Endometrial microvascular endothelial cells (primary cell): ENCODE measurements around the gene POLR2J3. TPM values are rescaled to one million over a fixed set of nuclear protein-coding genes. Genes with fewer than 3 reads are reported as not detected.
"Not testable (repeated sequence)": the region's sequence is repeated elsewhere in the genome, so short reads cannot be mapped to it uniquely, and the experiment has no call there.

Source experiments
- in situ Hi-C: cut with HindIII; loops from 2 replicates; pipeline ENCODE4 v1.10.0; 2017; ENCODE audit warnings: low sequenced_read_pairs, low pct_unique_long_range_greater_than_20kb; ENCODE audit errors: inconsistent ontology term
- total RNA-seq: library from RNA; depleted of rRNA; stranded (reverse); fragments of >200 nt; gene quantifications from one replicate; pipeline ENCODE4 v1.2.3, GENCODE V29; 2015; ENCODE audit errors: inconsistent ontology term

The POLR2J3 gene
- total RNA-seq, 1 donor from 2014 or later = 14.7 TPM

DNA sequence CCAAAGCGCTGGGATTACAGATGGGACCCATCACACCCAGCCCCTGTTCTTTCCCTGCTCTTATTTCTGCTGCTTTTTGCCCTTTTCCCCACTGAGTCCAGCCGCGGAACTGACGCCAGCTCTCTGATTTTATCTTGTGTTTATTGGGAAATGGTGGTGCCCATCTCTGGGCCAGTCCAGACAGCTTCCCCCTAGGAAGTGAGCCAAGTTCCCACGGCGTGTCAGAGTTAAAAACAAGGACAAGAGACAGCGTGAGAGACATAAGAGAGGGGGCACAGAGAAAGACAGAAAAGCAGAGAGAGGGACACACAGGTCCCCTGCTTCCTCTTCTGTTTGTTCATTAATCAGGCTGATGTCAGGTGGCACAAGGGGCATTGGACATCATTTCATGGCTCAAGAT lies 40.8 kb downstream of the POLR2J3 start:
- in situ Hi-C loops = not testable (repeated sequence)

GRCh38 chr7:102527822-102528793 lies 44.3 kb downstream of the POLR2J3 start:
- in situ Hi-C loops = not testable (repeated sequence)

GRCh38 chr7:102527182-102527581 lies 45.2 kb downstream of the POLR2J3 start:
- in situ Hi-C loops = not testable (repeated sequence)

DNA sequence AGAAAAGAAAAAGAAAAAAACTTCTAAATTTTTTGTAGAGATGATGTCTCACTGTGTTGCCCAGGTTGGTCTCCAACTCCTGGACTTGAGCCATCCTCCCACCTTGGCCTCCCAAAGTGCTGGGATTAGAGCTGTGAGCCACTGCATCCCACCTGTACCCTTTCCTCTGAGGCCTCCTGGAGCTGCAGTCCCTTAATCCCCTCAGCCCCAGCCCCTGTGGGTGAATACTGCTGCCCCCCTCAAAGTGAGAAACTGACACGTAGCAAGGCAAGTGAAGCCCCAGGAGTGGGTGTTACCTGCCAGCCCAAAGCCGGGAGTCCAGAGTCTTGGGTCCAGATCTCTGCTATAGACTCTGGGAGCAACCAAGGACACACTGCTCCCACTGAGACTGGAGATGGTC lies 47.6 kb downstream of the POLR2J3 start:
- in situ Hi-C loops = not testable (repeated sequence)

GRCh38 chr7:102520797-102521196 lies 51.6 kb downstream of the POLR2J3 start:
- in situ Hi-C loops = not testable (repeated sequence)

DNA sequence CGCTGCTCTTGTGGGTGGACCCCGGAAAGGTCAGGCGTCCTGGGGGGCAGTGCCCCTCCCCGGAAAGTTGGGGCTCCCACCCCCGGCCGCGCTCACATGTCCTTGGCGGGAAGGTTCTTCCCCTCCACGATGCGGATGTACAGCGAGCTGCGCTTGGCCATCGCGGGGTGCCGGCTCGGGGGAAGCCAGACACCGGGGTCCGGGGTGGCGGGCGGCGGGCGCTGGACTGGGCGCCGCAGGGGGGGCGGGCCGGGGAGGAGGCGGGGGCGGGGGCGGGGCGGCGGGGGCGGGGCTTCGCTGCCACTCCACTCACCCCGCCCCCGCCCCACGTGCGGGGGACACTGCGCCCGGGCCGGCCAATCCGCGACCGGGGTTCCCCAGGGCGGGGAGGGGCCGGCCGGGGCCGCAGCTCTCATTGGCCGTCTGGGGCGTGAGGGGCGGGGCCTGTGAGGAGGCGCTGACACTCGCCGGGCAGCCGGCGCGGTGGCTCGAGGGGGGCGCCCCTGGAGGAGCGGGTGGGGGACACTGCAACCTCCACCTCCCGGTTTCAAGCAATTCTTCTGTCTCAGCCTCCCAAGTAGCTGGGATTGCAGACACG lies 54.7 kb downstream of the POLR2J3 start, which contains the start of gene RASA4B:
TSS of gene RASA4B (minus strand) at position 228 of the 598 bp plus-strand sequence. CDS start at position 161, 67 bp downstream.
- in situ Hi-C loops = not testable (repeated sequence)

Other genes with a start within 250 kb of the POLR2J3 start
- gene SPDYE6, start 216.1 kb downstream of the POLR2J3 start, total RNA-seq = not detected
- gene PRKRIP1, start 176.2 kb downstream of the POLR2J3 start, total RNA-seq = 5.6 TPM
- gene ORAI2, start 139.0 kb downstream of the POLR2J3 start, total RNA-seq = 65.0 TPM
- gene ALKBH4, start 107.7 kb downstream of the POLR2J3 start, total RNA-seq = 12.8 TPM
- gene LRWD1, start 107.6 kb downstream of the POLR2J3 start, total RNA-seq = 11.9 TPM
- gene POLR2J, start 93.7 kb downstream of the POLR2J3 start, total RNA-seq = 7.4 TPM
- gene RASA4B, start 54.8 kb downstream of the POLR2J3 start, total RNA-seq = 2.7 TPM
- gene UPK3BL2, start 28.9 kb downstream of the POLR2J3 start, total RNA-seq = not detected
- gene SPDYE2, start 21.4 kb downstream of the POLR2J3 start, total RNA-seq = not detected
- gene RASA4, start 44.2 kb upstream of the POLR2J3 start, total RNA-seq = 6.9 TPM
- 38.5 TPM for gene UPK3BL1, start 70.2 kb upstream of the POLR2J3 start, total RNA-seq
- not detected for gene SPDYE2B, start 77.7 kb upstream of the POLR2J3 start, total RNA-seq
- gene POLR2J2, start 99.1 kb upstream of the POLR2J3 start, total RNA-seq = 2.0 TPM
- gene FAM185A, start 176.4 kb upstream of the POLR2J3 start, total RNA-seq = 14.2 TPM